ENCODE data around the gene P2RX1. TPM values are rescaled to one million over a fixed set of nuclear protein-coding genes. Genes with fewer than 3 reads are reported as not detected.

Gene P2RX1
- total and polyA plus RNA-seq, 2 donors (not counting 1 experiment from before 2014, with no cell fraction given) = 25.7 to 84.7 TPM

DNA sequence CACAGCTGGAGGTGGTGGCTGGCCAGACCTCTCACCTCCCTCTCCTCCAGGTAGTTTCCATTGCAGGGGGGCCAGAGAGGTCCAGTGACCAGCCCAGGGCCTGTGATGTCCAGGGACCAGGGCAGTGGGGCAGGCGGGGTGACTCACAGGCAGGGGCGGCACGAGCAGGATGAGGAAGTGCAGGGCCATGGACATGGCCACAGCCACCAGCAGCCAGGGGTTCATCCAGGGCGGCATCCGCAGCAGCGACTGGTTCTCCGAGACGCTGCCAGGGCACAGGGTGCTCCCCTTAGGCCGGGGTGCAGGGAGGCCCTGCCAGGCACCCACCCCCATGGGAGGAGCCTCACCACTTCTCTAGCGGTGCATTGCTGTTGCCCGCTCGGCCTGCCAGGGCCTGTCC is 12.9 kb upstream of the P2RX1 start:
- Histone ChIP-seq H3K4me1 (ENCODE audit: control insufficient read depth in 2 of 2, insufficient read depth in 2 of 2, low read length in 2 of 2) (no peaks in the 10 kb centered on the region), H3K4me2 (replicated peaks; ENCODE audit: low read depth, low read length, poor library complexity, severe bottlenecking) (no peak overlapping the region), H3K36me3 (replicated peaks in 1 of 2; ENCODE audit: control extremely low read depth in 1 of 2, control insufficient read depth in 1 of 2, extremely low read depth in 1 of 2, insufficient read depth in 2 of 2, low read length in 1 of 2) (peaks cover 9 to 83% of the 10 kb centered on the region in 2 experiments), H3K27ac (ENCODE audit: low read length in 2 of 2) (peak overlapping the region in 1 of 2 donors; percentile 35), H3K27me3 (replicated peaks in 1 of 4; ENCODE audit: control extremely low read depth in 1 of 4, control insufficient read depth in 3 of 4, insufficient read depth in 4 of 4, low read length in 3 of 4) (no peaks in the 10 kb centered on the region), H4K20me1 (ENCODE audit: control insufficient read depth, insufficient read depth, low read length, poor library complexity, severe bottlenecking) (peaks cover 66% of the 10 kb centered on the region), H3K9ac (ENCODE audit: low read length) (no peak overlapping the region), H3K9me3 (ENCODE audit: control extremely low read depth in 1 of 3, control insufficient read depth in 2 of 3, insufficient read depth in 1 of 3, low read length in 2 of 3) (no peaks in the 10 kb centered on the region), H3K79me2 (ENCODE audit: control insufficient read depth, insufficient read depth, low read length) (peaks cover 6% of the 10 kb centered on the region), H2AFZ (ENCODE audit: insufficient read depth, low read depth, low read length, poor library complexity, severe bottlenecking) (no peak overlapping the region), H3K4me3 (ENCODE audit: control extremely low read depth in 1 of 5, extremely low read depth in 1 of 5, insufficient read depth in 1 of 5, low read depth in 2 of 5, low read length in 4 of 5) (no peak overlapping the region)
- CTCF ChIA-PET = interaction anchor here (0.6 to 1.4 kb wide), 2 partner anchors 15 to 35 kb away, joined by 3 to 5 read pairs; no protein-coding TSS in a partner anchor
- peaks cover 12% of the 10 kb centered on the region for H3K4me1 Mint-ChIP-seq
- H3K27me3 Mint-ChIP-seq = no peaks in the 10 kb centered on the region
- POLR2A ChIA-PET = interaction anchor here (0.6 to 0.9 kb wide), 2 partner anchors 15 to 70 kb away, joined by 3 to 4 read pairs; no protein-coding TSS in a partner anchor
- no peak for DNase-seq
- no peaks in the 10 kb centered on the region for H3K9me3 Mint-ChIP-seq (ENCODE audit: insufficient read depth)
- no peak overlapping the region for H3K4me3 Mint-ChIP-seq
- intact Hi-C loops (cut with micrococcal nuclease) = no loop called here
- TF ChIP-seq, protein P1, sequence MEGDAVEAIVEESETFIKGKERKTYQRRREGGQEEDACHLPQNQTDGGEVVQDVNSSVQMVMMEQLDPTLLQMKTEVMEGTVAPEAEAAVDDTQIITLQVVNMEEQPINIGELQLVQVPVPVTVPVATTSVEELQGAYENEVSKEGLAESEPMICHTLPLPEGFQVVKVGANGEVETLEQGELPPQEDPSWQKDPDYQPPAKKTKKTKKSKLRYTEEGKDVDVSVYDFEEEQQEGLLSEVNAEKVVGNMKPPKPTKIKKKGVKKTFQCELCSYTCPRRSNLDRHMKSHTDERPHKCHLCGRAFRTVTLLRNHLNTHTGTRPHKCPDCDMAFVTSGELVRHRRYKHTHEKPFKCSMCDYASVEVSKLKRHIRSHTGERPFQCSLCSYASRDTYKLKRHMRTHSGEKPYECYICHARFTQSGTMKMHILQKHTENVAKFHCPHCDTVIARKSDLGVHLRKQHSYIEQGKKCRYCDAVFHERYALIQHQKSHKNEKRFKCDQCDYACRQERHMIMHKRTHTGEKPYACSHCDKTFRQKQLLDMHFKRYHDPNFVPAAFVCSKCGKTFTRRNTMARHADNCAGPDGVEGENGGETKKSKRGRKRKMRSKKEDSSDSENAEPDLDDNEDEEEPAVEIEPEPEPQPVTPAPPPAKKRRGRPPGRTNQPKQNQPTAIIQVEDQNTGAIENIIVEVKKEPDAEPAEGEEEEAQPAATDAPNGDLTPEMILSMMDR (IDR thresholded peaks at IDR 0.05) = no peak
- no peak for TF ChIP-seq EZH2 (IDR thresholded peaks at IDR 0.05; ENCODE audit: borderline replicate concordance, insufficient read depth, low read depth, low read length, poor library complexity, severe bottlenecking)
- H3K27ac Mint-ChIP-seq = no peak overlapping the region
- ATAC-seq (ENCODE audit: low read depth) = no peak
- 96% methylated on average over 12 of the region's 12 CpGs for WGBS (ENCODE audit: insufficient coverage)

DNA sequence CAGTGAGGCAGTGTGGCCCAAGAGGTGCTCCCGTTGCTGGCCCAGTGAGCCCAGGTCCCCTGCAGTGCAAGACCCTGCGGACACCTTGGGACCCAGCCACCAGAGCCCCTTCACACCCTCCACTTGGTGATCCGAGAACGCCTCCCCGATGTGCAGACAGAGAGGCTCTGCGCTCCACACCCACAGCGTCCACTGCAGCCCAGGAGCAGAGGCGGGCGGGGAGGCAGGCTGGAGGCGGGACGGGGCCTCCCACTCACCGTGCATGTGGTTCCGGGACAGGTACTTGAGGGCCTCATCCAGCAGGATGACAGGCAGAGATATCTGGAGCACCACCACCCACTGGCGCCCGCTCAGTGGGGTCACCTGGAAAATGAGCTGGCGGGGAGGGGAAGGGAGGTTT is 12.1 kb upstream of the P2RX1 start:
- H4K20me1 ChIP-seq (ENCODE audit: control insufficient read depth, insufficient read depth, low read length, poor library complexity, severe bottlenecking) = peaks cover 63% of the 10 kb centered on the region
- peaks cover 6% of the 10 kb centered on the region for H3K79me2 ChIP-seq (ENCODE audit: control insufficient read depth, insufficient read depth, low read length)
- WGBS (ENCODE audit: insufficient coverage) = 98% methylated on average over 16 of the region's 16 CpGs
- no peak for ATAC-seq (ENCODE audit: low read depth)
- Mint-ChIP-seq H3K4me1 (peaks cover 19% of the 10 kb centered on the region), H3K9me3 (ENCODE audit: insufficient read depth) (no peaks in the 10 kb centered on the region), H3K27me3 (no peaks in the 10 kb centered on the region), H3K27ac (no peak overlapping the region), H3K4me3 (no peak overlapping the region)
- peaks cover 11 to 77% of the 10 kb centered on the region in 2 experiments for H3K36me3 ChIP-seq (replicated peaks in 1 of 2; ENCODE audit: control extremely low read depth in 1 of 2, control insufficient read depth in 1 of 2, extremely low read depth in 1 of 2, insufficient read depth in 2 of 2, low read length in 1 of 2)
- peak overlapping the region in 1 of 2 donors; percentile 25 for H3K27ac ChIP-seq (ENCODE audit: low read length in 2 of 2)
- no peak overlapping the region for H3K9ac ChIP-seq (ENCODE audit: low read length)
- ChIA-PET POLR2A (interaction anchor here (0.6 to 0.9 kb wide), 2 partner anchors 14 to 69 kb away, joined by 3 to 4 read pairs; no protein-coding TSS in a partner anchor), CTCF (interaction anchor here (1.4 kb wide), 1 partner anchor 15 kb away, joined by 5 read pairs; no protein-coding TSS in a partner anchor)
- intact Hi-C loops (cut with micrococcal nuclease) = no loop called here
- H3K4me3 ChIP-seq (ENCODE audit: control extremely low read depth in 1 of 5, extremely low read depth in 1 of 5, insufficient read depth in 1 of 5, low read depth in 2 of 5, low read length in 4 of 5) = no peak overlapping the region
- H3K4me2 ChIP-seq (replicated peaks; ENCODE audit: low read depth, low read length, poor library complexity, severe bottlenecking) = no peak overlapping the region
- TF ChIP-seq, protein P1 (IDR thresholded peaks at IDR 0.05) = no peak
- TF ChIP-seq EZH2 (IDR thresholded peaks at IDR 0.05; ENCODE audit: borderline replicate concordance, insufficient read depth, low read depth, low read length, poor library complexity, severe bottlenecking) = no peak
- no peaks in the 10 kb centered on the region for H3K9me3 ChIP-seq (ENCODE audit: control extremely low read depth in 1 of 3, control insufficient read depth in 2 of 3, insufficient read depth in 1 of 3, low read length in 2 of 3)
- DNase-seq = peak; percentile 9
- H3K4me1 ChIP-seq (ENCODE audit: control insufficient read depth in 2 of 2, insufficient read depth in 2 of 2, low read length in 2 of 2) = no peaks in the 10 kb centered on the region
- H2AFZ ChIP-seq (ENCODE audit: insufficient read depth, low read depth, low read length, poor library complexity, severe bottlenecking) = no peak overlapping the region
- no peaks in the 10 kb centered on the region for H3K27me3 ChIP-seq (replicated peaks in 1 of 4; ENCODE audit: control extremely low read depth in 1 of 4, control insufficient read depth in 3 of 4, insufficient read depth in 4 of 4, low read length in 3 of 4)
